Neural progenitor cell (in vitro differentiated cells): ENCODE measurements around the gene FZD10. TPM values are rescaled to one million over a fixed set of nuclear protein-coding genes. Genes with fewer than 3 reads are reported as not detected.

ENCODE experiments used
- DNase-seq: peaks from one replicate; pipeline ENCODE4 v3.0.0-alpha.2; 2016; ENCODE audit warnings: low spot score
- H2AFZ ChIP-seq: fragments of 200-600 bp; sonication (generic); replicated peaks from 2 replicates; pipeline ENCODE4 v1.6.1; 2016; ENCODE audit warnings: antibody characterized with exemption
- H3F3A ChIP-seq: fragments of 200-600 bp; sonication (generic); 2 replicates; pipeline ENCODE4 v1.6.1; 2016; ENCODE audit warnings: antibody characterized with exemption, low read depth
- H3K27ac ChIP-seq: fragments of 200-600 bp; sonication (generic); 2 replicates; pipeline ENCODE4 v1.5.1; 2016; ENCODE audit warnings: mild to moderate bottlenecking
- H3K27me3 ChIP-seq: fragments of 200-600 bp; sonication (generic); 2 replicates; pipeline ENCODE4 v1.6.1; 2016; ENCODE audit warnings: mild to moderate bottlenecking, moderate library complexity
- H3K36me3 ChIP-seq: fragments of 200-600 bp; sonication (generic); 2 replicates; pipeline ENCODE4 v1.5.1; 2016
- H3K4me1 ChIP-seq: fragments of 200-600 bp; sonication (generic); 2 replicates; pipeline ENCODE4 v1.6.1; 2016; ENCODE audit warnings: mixed run types
- H3K4me2 ChIP-seq: fragments of 200-600 bp; sonication (generic); 2 replicates; pipeline ENCODE4 v1.6.1; 2016
- H3K4me3 ChIP-seq: fragments of 200-600 bp; sonication (generic); 2 replicates; pipeline ENCODE4 v1.5.1; 2016
- H3K79me2 ChIP-seq: fragments of 200-600 bp; sonication (generic); 2 replicates; pipeline ENCODE4 v1.6.1; 2016; ENCODE audit warnings: low read depth
- H3K9ac ChIP-seq: fragments of 200-600 bp; sonication (generic); 2 replicates; pipeline ENCODE4 v1.6.1; 2016
- H3K9me3 ChIP-seq: fragments of 200-600 bp; sonication (generic); 2 replicates; pipeline ENCODE4 v1.5.1; 2016; ENCODE audit warnings: low read depth
- H4K20me1 ChIP-seq: fragments of 200-600 bp; sonication (generic); 2 replicates; pipeline ENCODE4 v1.6.1; 2016; ENCODE audit warnings: low read depth
- H3K27ac Mint-ChIP-seq: 3 replicates; pipeline ENCODE4 v1.8.0; 2021; ENCODE audit warnings: mixed read lengths
- H3K27me3 Mint-ChIP-seq: 2 replicates; pipeline ENCODE4 v1.8.0; 2022; ENCODE audit warnings: low read depth, mild to moderate bottlenecking, inconsistent platforms, moderate library complexity, mixed read lengths; ENCODE audit not compliant: insufficient read depth
- H3K36me3 Mint-ChIP-seq: 3 replicates; pipeline ENCODE4 v1.8.0; 2021; ENCODE audit warnings: mixed read lengths
- H3K4me1 Mint-ChIP-seq: 3 replicates; pipeline ENCODE4 v1.8.0; 2021; ENCODE audit warnings: mixed read lengths
- H3K4me3 Mint-ChIP-seq: 3 replicates; pipeline ENCODE4 v1.8.0; 2021; ENCODE audit warnings: mild to moderate bottlenecking, moderate library complexity, mixed read lengths
- H3K9me3 Mint-ChIP-seq: 3 replicates; pipeline ENCODE4 v1.8.0; 2020; ENCODE audit warnings: mixed read lengths
- CTCF ChIP-seq: fragments of 200-600 bp; sonication (generic); IDR thresholded peaks from 2 replicates; pipeline ENCODE4 v1.5.1; 2017; ENCODE audit warnings: antibody characterized with exemption, mild to moderate bottlenecking
- EZH2 ChIP-seq: fragments of 200-600 bp; sonication (generic); IDR thresholded peaks from 2 replicates; pipeline ENCODE4 v1.6.1; 2017; ENCODE audit warnings: antibody characterized with exemption, mild to moderate bottlenecking, moderate library complexity
- EZH2phosphoT487 ChIP-seq: fragments of 200-600 bp; sonication (generic); IDR thresholded peaks from 2 replicates; pipeline ENCODE4 v1.6.1; 2017; ENCODE audit warnings: antibody characterized with exemption
- total RNA-seq: library from RNA; depleted of rRNA; stranded (reverse); fragments of >200 nt; gene quantifications from 2 replicates; pipeline ENCODE4 v1.2.3, GENCODE V29; 2015; ENCODE audit warnings: low replicate concordance

Gene FZD10
- total RNA-seq, 1 donor from 2014 or later = 0.11 TPM

GRCh38 chr12:130128790-130129735 lies 33.2 kb upstream of the FZD10 start:
- Histone ChIP-seq H3K4me1 (no peaks in the 10 kb centered on the region), H3K27ac (no peak overlapping the region), H3K36me3 (no peaks in the 10 kb centered on the region), H3K4me2 (no peak overlapping the region), H3K4me3 (no peak overlapping the region), H3K9me3 (no peaks in the 10 kb centered on the region), H3K79me2 (no peaks in the 10 kb centered on the region), H2AFZ (no peak overlapping the region), H3K9ac (no peak overlapping the region), H3K27me3 (peaks cover 50% of the 10 kb centered on the region), H4K20me1 (peaks cover 4% of the 10 kb centered on the region), H3F3A (no peaks in the 10 kb centered on the region)
- Mint-ChIP-seq H3K9me3 (peaks cover 2% of the 10 kb centered on the region), H3K27ac (peak overlapping the region; percentile 29), H3K36me3 (no peaks in the 10 kb centered on the region), H3K4me1 (peaks cover 35% of the 10 kb centered on the region), H3K27me3 (peaks cover 16% of the 10 kb centered on the region), H3K4me3 (no peak overlapping the region)
- TF ChIP-seq CTCF (no peak), EZH2 (no peak), EZH2phosphoT487 (no peak)
- no peak for DNase-seq

- Mint-ChIP-seq H3K36me3 (no peaks in the 10 kb centered on the region), H3K27me3 (peaks cover 24% of the 10 kb centered on the region), H3K27ac (no peak overlapping the region), H3K9me3 (peaks cover 7% of the 10 kb centered on the region), H3K4me3 (no peak overlapping the region), H3K4me1 (peaks cover 44% of the 10 kb centered on the region)
- no peaks in the 10 kb centered on the region for H3K4me1 ChIP-seq
- TF ChIP-seq EZH2phosphoT487 (no peak), CTCF (no peak), EZH2 (no peak)
- no peak overlapping the region for H2AFZ ChIP-seq
- no peaks in the 10 kb centered on the region for H3K36me3 ChIP-seq
- no peak overlapping the region for H3K4me3 ChIP-seq
- H3K9ac ChIP-seq = no peak overlapping the region
- H3K27ac ChIP-seq = no peak overlapping the region
- H4K20me1 ChIP-seq = peaks cover 4% of the 10 kb centered on the region
- no peaks in the 10 kb centered on the region for H3K79me2 ChIP-seq
- no peak overlapping the region for H3K4me2 ChIP-seq
- no peaks in the 10 kb centered on the region for H3K9me3 ChIP-seq
- H3K27me3 ChIP-seq = peaks cover 63% of the 10 kb centered on the region
- H3F3A ChIP-seq = peaks cover 5% of the 10 kb centered on the region
- DNase-seq = no peak
These were observed 31.9 kb upstream of the FZD10 start for GRCh38 chr12:130130346-130130745.

GRCh38 chr12:130131025-130131424 lies 31.2 kb upstream of the FZD10 start:
- Histone ChIP-seq H4K20me1 (peaks cover 4% of the 10 kb centered on the region), H3K4me2 (no peak overlapping the region), H3K36me3 (no peaks in the 10 kb centered on the region), H3K79me2 (no peaks in the 10 kb centered on the region), H3F3A (peaks cover 6% of the 10 kb centered on the region), H3K4me1 (no peaks in the 10 kb centered on the region), H3K27me3 (peaks cover 69% of the 10 kb centered on the region), H3K27ac (no peak overlapping the region), H2AFZ (no peak overlapping the region), H3K9me3 (no peaks in the 10 kb centered on the region), H3K4me3 (no peak overlapping the region), H3K9ac (no peak overlapping the region)
- H3K4me1 Mint-ChIP-seq = peaks cover 43% of the 10 kb centered on the region
- no peak overlapping the region for H3K4me3 Mint-ChIP-seq
- H3K36me3 Mint-ChIP-seq = no peaks in the 10 kb centered on the region
- peaks cover 8% of the 10 kb centered on the region for H3K9me3 Mint-ChIP-seq
- TF ChIP-seq EZH2phosphoT487 = no peak
- TF ChIP-seq CTCF = no peak
- no peak for TF ChIP-seq EZH2
- no peak for DNase-seq
- peaks cover 25% of the 10 kb centered on the region for H3K27me3 Mint-ChIP-seq
- no peak overlapping the region for H3K27ac Mint-ChIP-seq
